GM19397 (cell line): ENCODE data around the gene NOTCH2.
"Not testable (repeated sequence)": the region's sequence is repeated elsewhere in the genome, so short reads cannot be mapped to it uniquely, and the experiment has no call there.

ENCODE experiments used
- ATAC-seq: cut with Tn5 transposase; IDR thresholded peaks from one replicate; pipeline ENCODE4 v1.9.1; 2021; ENCODE audit warnings: mild to moderate bottlenecking, moderate library complexity; ENCODE audit not compliant: unreplicated experiment

The NOTCH2 gene

GRCh38 chr1:119975582-119976254 is 93.7 kb downstream of the NOTCH2 start:
- ATAC-seq = not testable (repeated sequence)

GRCh38 chr1:119975006-119975405 is 94.5 kb downstream of the NOTCH2 start:
- ATAC-seq = no peak

- ATAC-seq = no peak
Observed at GRCh38 chr1:119974013-119974412, 95.4 kb downstream of the NOTCH2 start.

DNA sequence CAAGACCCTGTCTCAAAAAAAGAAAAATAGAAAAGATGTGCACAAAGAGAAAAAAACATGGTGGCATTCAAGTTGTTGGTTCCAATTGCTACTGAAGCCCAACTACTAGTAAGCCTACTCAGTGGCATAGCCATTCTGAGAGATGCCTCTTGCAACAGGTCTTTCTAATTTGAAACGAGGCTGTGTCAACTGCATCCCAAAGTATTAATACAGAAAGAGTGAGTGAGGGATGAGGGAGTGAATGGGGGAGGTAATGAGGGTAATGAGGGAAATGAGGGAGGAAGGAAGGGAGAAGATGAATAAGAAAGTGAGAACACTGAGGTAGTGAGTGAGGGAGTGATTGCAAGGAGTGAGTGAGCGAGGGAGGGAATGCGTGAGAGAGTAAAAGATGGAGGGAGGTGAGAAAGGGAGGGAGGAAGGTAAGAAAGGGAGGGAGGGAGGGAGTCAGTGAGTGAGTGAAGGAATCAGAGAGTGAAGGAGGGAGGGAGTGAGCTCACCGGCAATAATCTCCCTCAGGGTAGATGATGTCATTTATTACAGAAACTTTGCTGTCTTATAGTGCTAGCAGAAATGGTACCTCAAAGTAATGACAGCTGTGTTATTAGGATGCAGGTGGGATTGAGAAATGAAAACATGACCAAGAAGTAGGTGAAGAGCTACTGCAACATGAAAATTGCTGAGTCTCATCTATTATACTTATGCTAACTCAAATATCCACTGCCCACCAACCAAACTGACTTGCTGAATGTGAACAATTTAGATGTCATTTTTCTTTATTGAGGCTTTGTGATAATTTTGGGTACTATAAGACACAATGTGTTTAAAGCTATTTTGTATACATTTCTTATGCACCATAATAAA is 97.5 kb downstream of the NOTCH2 start:
- ATAC-seq = no peak

GRCh38 chr1:119968601-119969000 is 100.9 kb downstream of the NOTCH2 start:
- ATAC-seq = no peak

DNA sequence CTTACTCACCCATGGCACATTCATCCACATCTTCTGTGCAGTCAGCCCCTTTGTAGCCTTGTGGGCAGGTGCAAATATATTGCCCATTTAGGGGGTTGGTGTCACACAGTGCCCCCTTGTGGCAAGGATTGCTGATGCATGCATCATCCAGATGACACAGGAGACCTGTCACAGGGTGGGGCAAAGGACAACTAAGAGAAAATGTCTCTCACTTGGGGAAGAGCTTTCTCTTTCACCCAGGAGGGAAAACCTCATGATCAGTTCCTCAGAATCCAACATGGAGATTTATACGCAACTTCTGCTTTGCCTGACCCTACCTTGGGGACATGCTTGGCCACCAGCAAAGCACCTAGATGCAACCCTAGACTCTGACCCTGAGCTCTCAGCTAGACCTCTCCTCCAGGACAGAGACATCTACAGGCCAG is 101.4 kb downstream of the NOTCH2 start:
- peak; percentile 85 for ATAC-seq

GRCh38 chr1:119966681-119967080 is 102.8 kb downstream of the NOTCH2 start:
- ATAC-seq = no peak

DNA sequence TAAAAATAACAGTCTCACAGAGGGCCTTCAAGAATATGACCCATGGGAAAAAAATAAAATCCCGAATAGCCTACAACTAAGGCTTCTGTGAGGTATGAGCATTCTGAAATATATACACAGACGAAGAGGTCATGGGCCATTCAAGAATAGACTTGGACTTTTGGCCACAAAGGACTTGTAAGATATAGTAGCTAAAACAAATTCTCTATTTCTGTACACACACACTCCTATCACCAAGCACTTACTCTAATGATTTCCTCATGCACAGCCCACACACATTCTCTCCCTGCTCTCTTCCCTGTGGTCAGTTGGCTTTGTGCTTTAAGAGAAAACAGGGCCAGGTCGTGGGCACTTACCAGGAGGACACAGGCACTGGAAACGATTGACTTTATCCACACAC is 103.4 kb downstream of the NOTCH2 start:
- ATAC-seq = no peak

DNA sequence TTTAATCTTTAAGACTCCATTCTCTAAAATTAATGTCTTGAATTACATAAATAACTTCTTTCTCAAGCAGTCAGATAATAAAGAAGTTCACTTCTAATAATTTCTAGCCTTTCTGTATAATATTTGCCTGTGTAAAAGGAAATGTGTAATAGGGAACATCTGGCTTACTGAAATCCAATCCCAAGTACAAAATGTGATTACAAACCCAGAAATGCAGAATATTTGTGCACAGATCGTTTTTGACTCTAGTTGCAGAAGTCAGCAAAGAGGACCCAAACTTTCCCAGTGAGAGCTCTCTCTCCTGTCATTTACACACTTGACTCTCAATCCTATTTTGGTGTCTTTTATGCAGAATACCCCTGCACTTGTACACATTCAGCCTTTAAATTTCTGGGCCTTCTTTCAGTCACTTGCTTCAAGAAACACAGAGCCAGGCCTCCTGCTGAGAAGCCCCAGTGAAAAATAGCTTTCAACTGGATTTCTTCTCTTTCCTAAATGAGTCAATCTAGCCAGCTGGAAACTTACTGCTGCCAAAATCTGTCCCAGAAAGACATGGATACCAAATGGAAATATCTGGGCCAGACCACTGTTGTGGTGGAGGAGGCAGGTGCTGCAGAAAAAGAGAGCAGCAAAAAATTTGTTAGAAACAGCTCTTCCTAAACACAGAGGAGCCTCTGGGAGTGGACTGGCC is 104.6 kb downstream of the NOTCH2 start:
- no peak for ATAC-seq

GRCh38 chr1:119962296-119962968 is 107.0 kb downstream of the NOTCH2 start:
- ATAC-seq = no peak

DNA sequence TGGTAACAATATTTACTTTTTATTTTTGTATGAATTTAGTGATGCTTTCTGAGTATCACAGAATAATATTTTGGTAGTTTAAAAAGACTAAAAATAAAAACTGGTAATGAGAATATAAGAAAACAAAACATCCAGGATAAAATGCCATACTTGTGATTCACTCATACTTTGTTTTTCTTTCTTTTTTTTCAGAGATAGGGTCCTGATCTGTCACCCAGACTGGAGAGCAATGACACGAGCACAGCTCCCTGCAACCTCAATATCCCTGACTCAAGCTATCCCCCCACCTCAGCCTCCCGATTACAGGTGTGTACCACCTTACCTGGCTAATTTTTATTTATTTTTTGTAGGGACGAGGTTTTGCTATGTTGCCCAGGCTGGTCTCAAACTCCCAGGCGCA is 109.0 kb downstream of the NOTCH2 start:
- no peak for ATAC-seq

DNA sequence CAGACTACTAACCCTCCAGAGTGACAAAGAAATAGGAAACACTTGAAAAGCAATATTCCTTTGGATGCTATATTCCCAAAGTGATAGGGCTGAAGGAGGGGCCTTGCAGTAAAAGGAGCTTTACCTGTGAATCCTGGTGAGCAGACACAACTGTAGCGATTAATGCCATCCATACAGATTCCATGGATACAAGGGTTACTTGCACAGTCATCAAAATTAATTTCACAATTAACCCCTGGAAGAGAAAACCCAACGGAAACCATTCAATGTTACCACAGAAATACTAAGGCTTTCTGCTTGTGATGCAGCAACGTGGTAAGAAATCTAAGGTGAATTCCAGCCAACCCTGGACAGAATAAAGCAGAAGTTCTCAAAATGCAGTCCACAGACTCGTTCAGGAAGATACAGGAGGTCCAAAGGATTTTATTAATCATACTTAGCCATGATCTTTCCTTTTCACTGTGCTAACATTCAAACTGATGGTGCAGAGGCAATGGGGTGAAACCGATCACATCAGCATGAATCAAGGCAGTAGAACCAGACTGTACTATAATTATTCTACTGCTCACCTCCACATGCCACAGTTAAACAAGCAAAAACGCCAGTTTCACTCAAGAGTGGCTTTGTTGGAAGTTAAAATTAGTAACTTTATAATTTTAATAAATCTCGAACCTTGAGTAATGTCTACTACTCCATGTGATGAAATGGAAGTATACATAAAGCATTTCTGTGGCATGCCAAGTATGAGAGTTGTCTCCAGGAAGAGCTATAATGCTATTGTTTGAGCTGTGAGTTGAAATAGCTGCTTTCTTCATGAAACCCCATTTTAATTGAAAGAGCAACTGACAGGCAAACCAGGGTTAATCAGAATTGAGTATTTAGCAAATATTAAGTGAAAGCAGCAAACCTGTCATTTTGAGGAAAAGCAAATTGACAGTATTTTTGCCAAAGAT is 109.9 kb downstream of the NOTCH2 start:
- ATAC-seq = no peak

GRCh38 chr1:119958223-119958622 is 111.2 kb downstream of the NOTCH2 start:
- no peak for ATAC-seq

- ATAC-seq = no peak
Observed at GRCh38 chr1:119956306-119956705, 113.2 kb downstream of the NOTCH2 start.

GRCh38 chr1:119954476-119955422 is 114.7 kb downstream of the NOTCH2 start:
- no peak for ATAC-seq

DNA sequence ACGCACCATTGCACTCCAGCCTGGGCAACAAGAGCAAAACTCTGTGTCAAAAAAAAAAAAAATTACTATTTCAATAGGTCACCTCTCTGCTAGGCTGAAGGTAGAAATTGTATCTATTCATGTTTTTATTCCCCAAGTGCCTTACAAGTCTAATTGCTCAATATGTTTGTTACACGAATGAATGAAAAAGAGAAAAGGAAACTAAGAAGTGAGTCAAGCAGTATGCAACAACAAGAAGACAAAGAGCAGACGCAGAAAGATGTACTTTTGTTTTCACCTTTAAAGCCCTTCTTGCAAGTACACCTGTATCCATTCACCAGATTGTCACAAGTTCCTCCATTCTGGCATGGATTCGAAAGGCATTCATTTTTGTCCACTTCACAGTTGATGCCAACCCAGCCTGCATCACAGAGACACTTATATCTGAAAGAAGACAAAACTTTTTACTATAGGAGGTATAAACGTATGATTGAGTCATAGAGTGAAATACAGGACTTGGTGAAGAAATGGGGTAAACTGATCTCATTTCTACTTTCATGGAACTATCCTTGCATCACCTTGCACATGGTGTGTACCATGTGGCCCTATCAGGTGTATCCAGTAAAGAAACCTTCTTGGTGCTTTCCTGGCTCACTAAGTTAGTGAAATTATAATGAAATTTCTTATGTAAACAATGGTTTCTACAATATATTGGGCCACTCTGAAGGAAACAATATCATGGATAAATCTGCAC is 116.0 kb downstream of the NOTCH2 start:
- ATAC-seq = no peak

DNA sequence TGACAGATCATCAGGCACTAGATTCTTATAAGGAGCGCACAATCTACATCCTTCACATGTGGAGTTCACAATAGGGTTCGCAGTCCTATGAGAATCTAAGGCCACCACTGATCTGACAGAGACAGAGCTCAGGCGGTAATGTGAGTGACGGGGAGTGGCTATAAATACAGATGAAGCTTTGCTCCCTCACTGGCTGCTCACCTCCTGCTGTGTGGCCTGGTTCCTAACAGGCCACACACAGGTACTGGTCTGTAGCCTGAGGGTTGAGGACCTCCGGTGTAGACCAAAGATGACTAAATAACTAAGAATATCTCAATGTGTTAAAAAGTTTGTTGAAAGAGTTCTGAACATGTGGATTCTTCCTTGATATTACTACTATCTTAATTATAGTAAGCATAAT is 117.0 kb downstream of the NOTCH2 start:
- ATAC-seq = no peak
